HFFc6 (cell line): ENCODE data around the gene PLEKHA1. TPM values are rescaled to one million over a fixed set of nuclear protein-coding genes. Genes with fewer than 3 reads are reported as not detected.

Experiments
- DNase-seq: peaks from one replicate; pipeline ENCODE4 v3.0.0-alpha.2; 2018
- H3K27ac Mint-ChIP-seq: 2 replicates; pipeline ENCODE4 v1.8.0; 2020; ENCODE audit warnings: mild to moderate bottlenecking, mixed read lengths
- H3K27me3 Mint-ChIP-seq: 2 replicates; pipeline ENCODE4 v1.8.0; 2021; ENCODE audit warnings: mild to moderate bottlenecking, moderate library complexity, mixed read lengths; ENCODE audit not compliant: insufficient read depth
- H3K36me3 Mint-ChIP-seq: 2 replicates; pipeline ENCODE4 v1.8.0; 2021; ENCODE audit warnings: low read depth, mixed read lengths
- H3K4me1 Mint-ChIP-seq: 2 replicates; pipeline ENCODE4 v1.8.0; 2020; ENCODE audit warnings: low read depth, mixed read lengths
- H3K4me3 Mint-ChIP-seq: 2 replicates; pipeline ENCODE4 v1.8.0; 2020; ENCODE audit warnings: mild to moderate bottlenecking, moderate library complexity, mixed read lengths
- H3K9me3 Mint-ChIP-seq: 2 replicates; pipeline ENCODE4 v1.8.0; 2020; ENCODE audit warnings: mild to moderate bottlenecking, mixed read lengths
- CTCF ChIP-seq: fragments of 200-600 bp; sonication (generic); IDR thresholded peaks from 2 replicates; pipeline ENCODE4 v1.5.0; 2021; ENCODE audit warnings: antibody characterized with exemption, mild to moderate bottlenecking
- total RNA-seq, 6 experiments: library from RNA; stranded (reverse); fragmentation: NEBNext Ultra II Directional; extraction: Animal tissue kit (Norgen Biotek cat#: 25700); gene quantifications; 2 replicates in 1 of 6; 3 replicates in 5 of 6; pipeline ENCODE4 v1.2.3, GENCODE V29; 2021

The PLEKHA1 gene
- total RNA-seq, 6 experiments from 2014 or later = 17.7 to 26.2 (median 19.3) TPM

- Mint-ChIP-seq H3K27me3 (peaks cover 39% of the 10 kb centered on the region), H3K27ac (peak within 1 kb of the TSS; percentile 54; the same call in 1 of the 2 replicates), H3K9me3 (no peaks in the 10 kb centered on the region), H3K4me1 (peaks cover 18% of the 10 kb centered on the region), H3K36me3 (peaks cover 7% of the 10 kb centered on the region; the same call in 1 of the 2 replicates), H3K4me3 (peak within 1 kb of the TSS; percentile 95)
- TF ChIP-seq CTCF = no peak
- DNase-seq = peak; percentile 26
These were observed 86.8 kb downstream of the PLEKHA1 start, which contains the start of gene HTRA1 for GRCh38 chr10:122461367-122461728. HTRA1 (plus strand) TSS chr10:122461553; CDS start chr10:122461653, 100 bp downstream.

GRCh38 chr10:122461729-122462532 lies 87.4 kb downstream of the PLEKHA1 start:
- H3K27ac Mint-ChIP-seq = peak overlapping the region; percentile 54; the same call in 1 of the 2 replicates
- DNase-seq = no peak
- peaks cover 41% of the 10 kb centered on the region for H3K27me3 Mint-ChIP-seq
- no peaks in the 10 kb centered on the region for H3K9me3 Mint-ChIP-seq
- H3K4me1 Mint-ChIP-seq = peaks cover 18% of the 10 kb centered on the region
- peak overlapping the region; percentile 95 for H3K4me3 Mint-ChIP-seq
- TF ChIP-seq CTCF = no peak
- peaks cover 7% of the 10 kb centered on the region; the same call in 1 of the 2 replicates for H3K36me3 Mint-ChIP-seq

- peaks cover 7% of the 10 kb centered on the region; the same call in 1 of the 2 replicates for H3K36me3 Mint-ChIP-seq
- TF ChIP-seq CTCF = no peak
- H3K27me3 Mint-ChIP-seq = peaks cover 33% of the 10 kb centered on the region
- H3K4me1 Mint-ChIP-seq = peaks cover 24% of the 10 kb centered on the region
- peak overlapping the region; percentile 95 for H3K4me3 Mint-ChIP-seq
- H3K27ac Mint-ChIP-seq = peak overlapping the region; percentile 54; the same call in 1 of the 2 replicates
- DNase-seq = peak; percentile 25
- H3K9me3 Mint-ChIP-seq = no peaks in the 10 kb centered on the region
These were observed 88.3 kb downstream of the PLEKHA1 start for GRCh38 chr10:122462533-122463465.

GRCh38 chr10:122463466-122464249 lies 89.2 kb downstream of the PLEKHA1 start:
- Mint-ChIP-seq H3K27me3 (peaks cover 27% of the 10 kb centered on the region), H3K4me1 (peaks cover 33% of the 10 kb centered on the region), H3K4me3 (peak overlapping the region; percentile 95), H3K27ac (no peak overlapping the region), H3K36me3 (peaks cover 7% of the 10 kb centered on the region; the same call in 1 of the 2 replicates), H3K9me3 (no peaks in the 10 kb centered on the region)
- no peak for DNase-seq
- no peak for TF ChIP-seq CTCF

GRCh38 chr10:122464250-122464510 lies 89.7 kb downstream of the PLEKHA1 start:
- no peak overlapping the region for H3K27ac Mint-ChIP-seq
- H3K4me1 Mint-ChIP-seq = peaks cover 38% of the 10 kb centered on the region
- peaks cover 7% of the 10 kb centered on the region; the same call in 1 of the 2 replicates for H3K36me3 Mint-ChIP-seq
- no peak for DNase-seq
- no peak for TF ChIP-seq CTCF
- no peaks in the 10 kb centered on the region for H3K9me3 Mint-ChIP-seq
- H3K4me3 Mint-ChIP-seq = no peak overlapping the region
- H3K27me3 Mint-ChIP-seq = peaks cover 24% of the 10 kb centered on the region
